Occipital lobe (tissue), 2 donors: ENCODE data around the gene DNAJC13. TPM values are rescaled to one million over a fixed set of nuclear protein-coding genes. Genes with fewer than 3 reads are reported as not detected.
A peak's percentile ranks its signal among the peaks of the same experiment; 100 is the strongest.

Experiments
- DNase-seq: peaks from one replicate; lab custom pipeline; 2025; lab: John Stamatoyannopoulos, UW
- total RNA-seq: library from RNA; depleted of rRNA; stranded (reverse); fragments of >200 nt; gene quantifications from one replicate; pipeline ENCODE4 v1.2.3, GENCODE V29; 2014

DNAJC13 gene
- total RNA-seq, 1 donor from 2014 or later, result 80.2 TPM

GRCh38 chr3:132405609-132406299, 11.5 kb upstream of the DNAJC13 start:
- no peak for DNase-seq

- DNase-seq, result no peak
Observed at GRCh38 chr3:132406587-132406986, 10.7 kb upstream of the DNAJC13 start.

GRCh38 chr3:132407025-132407424, 10.3 kb upstream of the DNAJC13 start:
- DNase-seq, result no peak

GRCh38 chr3:132414841-132415240, 2.5 kb upstream of the DNAJC13 start:
- DNase-seq, result no peak

GRCh38 chr3:132416161-132416560, 1.1 kb upstream of the DNAJC13 start:
- DNase-seq, result no peak

- DNase-seq, result peak; percentile 48
Observed at GRCh38 chr3:132417695-132418411, 551 bp downstream of the DNAJC13 start.

- DNase-seq, result no peak
Observed at GRCh38 chr3:132418916-132419315, 1.6 kb downstream of the DNAJC13 start.

GRCh38 chr3:132421832-132422231, 4.5 kb downstream of the DNAJC13 start:
- no peak for DNase-seq

- DNase-seq, result no peak
Observed at GRCh38 chr3:132422531-132422930, 5.2 kb downstream of the DNAJC13 start.

- no peak for DNase-seq
Observed at GRCh38 chr3:132432639-132433038, 15.3 kb downstream of the DNAJC13 start.

- no peak for DNase-seq
Observed at GRCh38 chr3:132433121-132433520, 15.8 kb downstream of the DNAJC13 start.

- no peak for DNase-seq
Observed at GRCh38 chr3:132435224-132435910, 18.1 kb downstream of the DNAJC13 start.

- no peak for DNase-seq
Observed at GRCh38 chr3:132435911-132436425, 18.7 kb downstream of the DNAJC13 start.

- no peak for DNase-seq
Observed at GRCh38 chr3:132443421-132443820, 26.1 kb downstream of the DNAJC13 start.

- DNase-seq, result no peak
Observed at GRCh38 chr3:132444383-132444782, 27.1 kb downstream of the DNAJC13 start.

GRCh38 chr3:132445817-132446216, 28.5 kb downstream of the DNAJC13 start:
- no peak for DNase-seq

GRCh38 chr3:132448216-132448961, 31.1 kb downstream of the DNAJC13 start:
- DNase-seq, result no peak

- DNase-seq, result no peak
Observed at GRCh38 chr3:132456136-132456535, 38.8 kb downstream of the DNAJC13 start.

- no peak for DNase-seq
Observed at GRCh38 chr3:132456571-132456970, 39.3 kb downstream of the DNAJC13 start.

GRCh38 chr3:132457286-132457685, 40.0 kb downstream of the DNAJC13 start:
- no peak for DNase-seq

- DNase-seq, result no peak
Observed at GRCh38 chr3:132459551-132459950, 42.2 kb downstream of the DNAJC13 start.

GRCh38 chr3:132461544-132461943, 44.2 kb downstream of the DNAJC13 start:
- no peak for DNase-seq
